ENCODE results near the gene SRR. TPM values are rescaled to one million over a fixed set of nuclear protein-coding genes. Genes with fewer than 3 reads are reported as not detected.

Gene SRR
- total and polyA plus RNA-seq, 9 of the 15 experiments (the other 6 are each of a cell fraction or from before 2014, with no cell fraction given): 5.0 to 19.4 (median 7.9) TPM

DNA sequence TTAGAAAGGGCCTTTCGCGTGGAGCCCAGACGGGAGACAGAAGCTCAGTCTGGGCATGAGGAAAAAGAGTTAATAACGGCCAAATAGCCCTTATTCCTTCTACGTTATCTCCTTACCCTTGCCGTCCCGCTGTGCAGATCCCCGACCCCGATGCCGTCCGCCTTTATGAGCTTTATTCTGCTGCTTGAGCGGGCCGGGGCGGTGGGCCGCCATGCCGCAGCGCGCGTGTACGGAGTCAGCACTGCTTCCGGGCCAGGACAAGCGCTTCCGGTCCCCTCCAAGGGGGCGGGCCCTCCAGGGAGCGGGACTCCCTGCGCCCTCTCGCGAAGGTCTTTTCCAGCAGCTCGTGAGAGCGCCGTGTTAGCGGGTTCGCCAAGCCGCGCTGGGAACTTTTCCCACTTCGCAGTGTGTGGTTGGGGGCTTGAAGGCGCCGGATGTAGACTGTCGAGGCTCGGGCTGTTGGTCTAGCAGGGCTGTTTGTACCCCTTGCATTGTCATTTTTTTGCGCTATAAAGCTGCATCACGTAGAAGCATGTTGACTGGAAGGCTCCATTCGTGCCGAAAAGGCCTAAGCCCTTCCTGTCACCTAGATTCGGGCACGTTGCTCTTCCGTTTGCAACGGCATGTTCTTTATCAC is 32.6 kb downstream of the SRR start, which contains the start of gene TSR1 (continued):
- TF ChIP-seq PPARD (CRISPR knock-in tag; IDR thresholded peaks at IDR 0.05) (no peak), HDAC1 (IDR thresholded peaks at IDR 0.05) (peak in 1 of 2 experiments; percentile 96; a peak in 2 of 4 replicates), NR2C2 (CRISPR knock-in tag; IDR thresholded peaks at IDR 0.05) (peak; percentile 98), NR2C2 (tag; IDR thresholded peaks at IDR 0.05) (peak; percentile 99), KAT7 (CRISPR knock-in tag; IDR thresholded peaks at IDR 0.05; ENCODE audit: borderline replicate concordance) (0 out of 2 replicates have a peak, but pooled peaks have one; percentile 42), HNRNPL (IDR thresholded peaks at IDR 0.05; ENCODE audit: low read depth, low read length) (no peak), ZNF41 (CRISPR knock-in tag; conservative IDR thresholded peaks at IDR 0.05) (no peak), KHSRP (IDR thresholded peaks at IDR 0.05) (no peak), ETS1 (conservative IDR thresholded peaks at IDR 0.05; ENCODE audit: control insufficient read depth, low read depth, low read length) (peak; percentile 65), MCM2 (IDR thresholded peaks at IDR 0.05; ENCODE audit: low read depth) (no peak), TGIF2 (CRISPR knock-in tag; IDR thresholded peaks at IDR 0.05) (no peak), FOS (IDR thresholded peaks at IDR 0.05; ENCODE audit: extremely low read depth, insufficient read length) (no peak), U2AF2 (optimal IDR thresholded peaks at IDR 0.05; ENCODE audit: low read depth, low read length) (no peak), SMARCC2 (IDR thresholded peaks at IDR 0.05; ENCODE audit: low read depth) (no peak), ZNF24 (IDR thresholded peaks at IDR 0.05) (no peak), POLR2A (conservative IDR thresholded peaks at IDR 0.05) (peak; percentile 91), ZFPM2 (CRISPR knock-in tag; IDR thresholded peaks at IDR 0.05) (no peak), ZSCAN29 (IDR thresholded peaks at IDR 0.05) (no peak), MTA2 (IDR thresholded peaks at IDR 0.05; ENCODE audit: low read depth) (peak; percentile 59; the same call in 1 of the 2 replicates), TAL1 (IDR thresholded peaks at IDR 0.05) (no peak), E2F1 (CRISPR knock-in tag; IDR thresholded peaks at IDR 0.05) (no peak), ZNF668 (CRISPR knock-in tag; IDR thresholded peaks at IDR 0.05) (no peak), HMGN3 (IDR thresholded peaks at IDR 0.05; ENCODE audit: borderline replicate concordance, extremely low read depth, insufficient read length, low read depth, low read length) (no peak), DIDO1 (tag; IDR thresholded peaks at IDR 0.05; ENCODE audit: low read depth) (0 out of 2 replicates have a peak, but pooled peaks have one; percentile 28), SRF (CRISPR knock-in tag; IDR thresholded peaks at IDR 0.05) (no peak), NR1H2 (CRISPR knock-in tag; IDR thresholded peaks at IDR 0.05) (no peak)
- TF ChIP-seq, protein P1, sequence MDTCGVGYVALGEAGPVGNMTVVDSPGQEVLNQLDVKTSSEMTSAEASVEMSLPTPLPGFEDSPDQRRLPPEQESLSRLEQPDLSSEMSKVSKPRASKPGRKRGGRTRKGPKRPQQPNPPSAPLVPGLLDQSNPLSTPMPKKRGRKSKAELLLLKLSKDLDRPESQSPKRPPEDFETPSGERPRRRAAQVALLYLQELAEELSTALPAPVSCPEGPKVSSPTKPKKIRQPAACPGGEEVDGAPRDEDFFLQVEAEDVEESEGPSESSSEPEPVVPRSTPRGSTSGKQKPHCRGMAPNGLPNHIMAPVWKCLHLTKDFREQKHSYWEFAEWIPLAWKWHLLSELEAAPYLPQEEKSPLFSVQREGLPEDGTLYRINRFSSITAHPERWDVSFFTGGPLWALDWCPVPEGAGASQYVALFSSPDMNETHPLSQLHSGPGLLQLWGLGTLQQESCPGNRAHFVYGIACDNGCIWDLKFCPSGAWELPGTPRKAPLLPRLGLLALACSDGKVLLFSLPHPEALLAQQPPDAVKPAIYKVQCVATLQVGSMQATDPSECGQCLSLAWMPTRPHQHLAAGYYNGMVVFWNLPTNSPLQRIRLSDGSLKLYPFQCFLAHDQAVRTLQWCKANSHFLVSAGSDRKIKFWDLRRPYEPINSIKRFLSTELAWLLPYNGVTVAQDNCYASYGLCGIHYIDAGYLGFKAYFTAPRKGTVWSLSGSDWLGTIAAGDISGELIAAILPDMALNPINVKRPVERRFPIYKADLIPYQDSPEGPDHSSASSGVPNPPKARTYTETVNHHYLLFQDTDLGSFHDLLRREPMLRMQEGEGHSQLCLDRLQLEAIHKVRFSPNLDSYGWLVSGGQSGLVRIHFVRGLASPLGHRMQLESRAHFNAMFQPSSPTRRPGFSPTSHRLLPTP (IDR thresholded peaks at IDR 0.05; ENCODE audit: borderline replicate concordance, extremely low read depth, insufficient read length): no peak
